ENCODE data around the gene MIER2.

The MIER2 gene

DNA sequence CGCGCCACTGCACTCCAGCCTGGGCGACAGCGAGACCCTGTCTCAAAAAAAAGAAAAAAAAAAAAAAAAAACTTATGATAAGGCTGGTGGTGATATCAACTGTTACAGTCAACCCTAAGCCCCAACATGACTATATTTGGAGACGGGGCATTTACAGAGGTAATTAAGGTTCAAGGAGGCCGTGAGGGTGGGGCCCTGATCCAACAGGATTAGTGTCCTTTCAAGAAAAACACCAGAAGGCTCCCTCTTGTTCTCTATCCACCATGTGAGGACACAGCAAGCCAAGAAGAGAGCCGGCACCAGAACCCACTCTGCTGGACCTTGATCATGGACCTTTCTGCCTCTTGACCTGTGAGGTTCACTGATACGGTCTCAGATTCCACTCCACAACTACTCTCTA, 14.1 kb downstream of the MIER2 start:
- no peak for TF ChIP-seq POLR2AphosphoS5 (IDR thresholded peaks at IDR 0.05; ENCODE audit: low read depth, low read length)
- TF ChIP-seq, protein P1, sequence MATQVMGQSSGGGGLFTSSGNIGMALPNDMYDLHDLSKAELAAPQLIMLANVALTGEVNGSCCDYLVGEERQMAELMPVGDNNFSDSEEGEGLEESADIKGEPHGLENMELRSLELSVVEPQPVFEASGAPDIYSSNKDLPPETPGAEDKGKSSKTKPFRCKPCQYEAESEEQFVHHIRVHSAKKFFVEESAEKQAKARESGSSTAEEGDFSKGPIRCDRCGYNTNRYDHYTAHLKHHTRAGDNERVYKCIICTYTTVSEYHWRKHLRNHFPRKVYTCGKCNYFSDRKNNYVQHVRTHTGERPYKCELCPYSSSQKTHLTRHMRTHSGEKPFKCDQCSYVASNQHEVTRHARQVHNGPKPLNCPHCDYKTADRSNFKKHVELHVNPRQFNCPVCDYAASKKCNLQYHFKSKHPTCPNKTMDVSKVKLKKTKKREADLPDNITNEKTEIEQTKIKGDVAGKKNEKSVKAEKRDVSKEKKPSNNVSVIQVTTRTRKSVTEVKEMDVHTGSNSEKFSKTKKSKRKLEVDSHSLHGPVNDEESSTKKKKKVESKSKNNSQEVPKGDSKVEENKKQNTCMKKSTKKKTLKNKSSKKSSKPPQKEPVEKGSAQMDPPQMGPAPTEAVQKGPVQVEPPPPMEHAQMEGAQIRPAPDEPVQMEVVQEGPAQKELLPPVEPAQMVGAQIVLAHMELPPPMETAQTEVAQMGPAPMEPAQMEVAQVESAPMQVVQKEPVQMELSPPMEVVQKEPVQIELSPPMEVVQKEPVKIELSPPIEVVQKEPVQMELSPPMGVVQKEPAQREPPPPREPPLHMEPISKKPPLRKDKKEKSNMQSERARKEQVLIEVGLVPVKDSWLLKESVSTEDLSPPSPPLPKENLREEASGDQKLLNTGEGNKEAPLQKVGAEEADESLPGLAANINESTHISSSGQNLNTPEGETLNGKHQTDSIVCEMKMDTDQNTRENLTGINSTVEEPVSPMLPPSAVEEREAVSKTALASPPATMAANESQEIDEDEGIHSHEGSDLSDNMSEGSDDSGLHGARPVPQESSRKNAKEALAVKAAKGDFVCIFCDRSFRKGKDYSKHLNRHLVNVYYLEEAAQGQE (IDR thresholded peaks at IDR 0.05; ENCODE audit: insufficient read depth in 1 of 2, low read depth in 2 of 2, low read length in 2 of 2): no peak
- no peak for TF ChIP-seq FOXP2 (optimal IDR thresholded peaks at IDR 0.05; ENCODE audit: borderline replicate concordance, extremely low read depth, extremely low read length, insufficient read depth)
- no peak for TF ChIP-seq TAF1 (IDR thresholded peaks at IDR 0.05; ENCODE audit: borderline replicate concordance, insufficient read depth, low read length)
- TF ChIP-seq SIN3A (IDR thresholded peaks at IDR 0.05; ENCODE audit: borderline replicate concordance, insufficient read depth, low read length): no peak

DNA sequence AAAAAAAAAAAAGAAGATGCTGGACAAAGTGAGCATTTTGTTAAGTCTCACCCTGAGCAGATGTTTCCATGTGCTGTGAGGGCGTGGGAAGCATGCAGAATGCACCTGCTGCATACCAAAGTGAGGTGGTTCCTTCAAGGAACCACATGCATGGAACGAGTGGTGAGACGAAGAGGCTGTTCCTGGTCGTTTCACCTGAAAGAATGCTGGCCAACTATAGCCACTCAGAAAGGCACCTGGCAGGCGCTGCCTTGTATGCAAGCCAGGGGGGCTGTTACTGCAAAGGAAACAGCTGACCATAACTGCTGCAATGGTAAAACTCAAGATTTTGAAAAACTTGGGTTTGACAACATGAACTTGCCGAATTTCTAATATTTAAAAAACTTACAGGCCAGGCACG, 14.7 kb downstream of the MIER2 start:
- TF ChIP-seq FOXP2 (optimal IDR thresholded peaks at IDR 0.05; ENCODE audit: borderline replicate concordance, extremely low read depth, extremely low read length, insufficient read depth) (no peak), POLR2AphosphoS5 (IDR thresholded peaks at IDR 0.05; ENCODE audit: low read depth, low read length) (no peak), TAF1 (IDR thresholded peaks at IDR 0.05; ENCODE audit: borderline replicate concordance, insufficient read depth, low read length) (no peak), SIN3A (IDR thresholded peaks at IDR 0.05; ENCODE audit: borderline replicate concordance, insufficient read depth, low read length) (no peak)
- TF ChIP-seq, protein P1 (IDR thresholded peaks at IDR 0.05; ENCODE audit: insufficient read depth in 1 of 2, low read depth in 2 of 2, low read length in 2 of 2): no peak

DNA sequence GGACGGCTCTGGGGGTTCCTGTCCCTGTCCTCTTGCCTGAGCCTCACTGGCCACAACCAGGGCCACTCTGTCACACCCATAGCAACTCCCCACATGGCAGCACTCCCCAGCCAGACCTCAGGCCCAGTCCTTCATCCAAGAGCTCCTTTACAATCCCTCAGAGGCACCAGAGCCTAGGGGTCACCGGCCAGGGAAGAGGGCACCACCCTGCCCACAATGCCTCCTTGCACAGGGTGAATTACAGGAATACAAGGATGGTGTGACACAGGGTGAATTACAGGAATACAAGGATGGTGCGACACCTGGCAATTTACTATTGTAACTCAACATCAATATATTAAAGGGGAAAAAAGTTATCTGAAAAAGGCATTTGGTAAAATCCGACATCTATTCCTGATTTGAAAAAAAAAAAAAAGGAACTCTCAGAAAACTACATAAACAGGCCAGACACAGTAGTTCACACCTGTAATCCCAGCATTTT, 16.5 kb downstream of the MIER2 start:
- TF ChIP-seq, protein P1 (IDR thresholded peaks at IDR 0.05; ENCODE audit: insufficient read depth in 1 of 2, low read depth in 2 of 2, low read length in 2 of 2): no peak
- TF ChIP-seq FOXP2 (optimal IDR thresholded peaks at IDR 0.05; ENCODE audit: borderline replicate concordance, extremely low read depth, extremely low read length, insufficient read depth) (no peak), POLR2AphosphoS5 (IDR thresholded peaks at IDR 0.05; ENCODE audit: low read depth, low read length) (no peak), TAF1 (IDR thresholded peaks at IDR 0.05; ENCODE audit: borderline replicate concordance, insufficient read depth, low read length) (no peak), SIN3A (IDR thresholded peaks at IDR 0.05; ENCODE audit: borderline replicate concordance, insufficient read depth, low read length) (no peak)

DNA sequence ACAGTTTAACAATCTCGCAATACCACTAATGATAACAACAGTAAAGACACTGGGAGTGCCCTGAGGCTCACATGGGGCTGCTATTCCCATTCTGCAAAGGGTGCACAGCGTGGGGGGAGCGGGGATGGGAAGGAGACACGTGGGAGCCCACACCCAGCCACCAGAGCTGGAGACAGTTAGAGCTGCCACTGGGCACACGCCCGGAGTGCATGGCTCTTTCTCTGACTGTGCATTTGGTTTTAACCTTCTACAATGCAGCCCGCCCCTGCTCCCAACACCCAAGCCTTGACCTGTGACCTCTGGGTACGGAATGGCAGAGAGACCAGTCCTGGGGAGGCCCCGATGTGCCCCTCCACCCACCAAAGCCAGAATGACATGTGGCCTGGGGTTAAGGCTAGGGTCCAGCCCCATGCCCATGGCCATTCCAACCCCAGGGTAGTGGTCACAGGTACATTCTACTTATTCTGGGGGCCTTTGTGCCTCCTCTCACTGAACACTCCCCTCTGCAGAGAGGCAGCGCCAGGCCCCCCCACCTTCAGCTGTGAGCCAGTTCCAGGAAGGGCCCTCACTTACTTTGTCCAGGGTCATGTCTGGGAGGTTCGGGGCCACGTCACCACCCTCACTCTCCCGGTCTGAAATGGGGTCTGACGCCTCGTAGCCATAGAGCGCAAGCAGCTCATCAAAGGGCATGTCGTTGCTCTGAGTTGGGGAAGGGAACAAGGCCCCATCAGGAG, 17.1 kb downstream of the MIER2 start:
- TF ChIP-seq SIN3A (IDR thresholded peaks at IDR 0.05; ENCODE audit: borderline replicate concordance, insufficient read depth, low read length) (no peak), POLR2AphosphoS5 (IDR thresholded peaks at IDR 0.05; ENCODE audit: low read depth, low read length) (no peak), TAF1 (IDR thresholded peaks at IDR 0.05; ENCODE audit: borderline replicate concordance, insufficient read depth, low read length) (no peak), FOXP2 (optimal IDR thresholded peaks at IDR 0.05; ENCODE audit: borderline replicate concordance, extremely low read depth, extremely low read length, insufficient read depth) (no peak)
- TF ChIP-seq, protein P1 (IDR thresholded peaks at IDR 0.05; ENCODE audit: insufficient read depth in 1 of 2, low read depth in 2 of 2, low read length in 2 of 2): no peak

Measured in PFSK-1 (cell line).